LNCaP clone FGC (cell line): ENCODE measurements around the gene SDC4.
"Not testable (repeated sequence)": the region's sequence is repeated elsewhere in the genome, so short reads cannot be mapped to it uniquely, and the experiment has no call there.

ENCODE experiments used
- DNase-seq: peaks from one replicate; pipeline ENCODE4 v3.0.0-alpha.2; 2011; ENCODE audit warnings: low read depth
- H3K4me3 ChIP-seq: 2 replicates; pipeline ENCODE4 v1.5.1; 2011; ENCODE audit warnings: mild to moderate bottlenecking, low read depth, low read length, control low read depth
- CTCF ChIP-seq: IDR thresholded peaks from 2 replicates; pipeline ENCODE4 v1.5.1; 2012; ENCODE audit warnings: mild to moderate bottlenecking; ENCODE audit not compliant: control insufficient read depth, insufficient read depth; ENCODE audit errors: extremely low read depth

The SDC4 gene

GRCh38 chr20:45358282-45359068, 10.3 kb upstream of the SDC4 start:
- no peak for TF ChIP-seq CTCF
- H3K4me3 ChIP-seq = no peak overlapping the region
- no peak for DNase-seq

GRCh38 chr20:45355209-45356084, 7.2 kb upstream of the SDC4 start:
- TF ChIP-seq CTCF = no peak

GRCh38 chr20:45354423-45355208, 6.4 kb upstream of the SDC4 start:
- no peak overlapping the region for H3K4me3 ChIP-seq
- no peak for TF ChIP-seq CTCF
- DNase-seq = no peak

More at GRCh38 chr20:45355209-45356084, 7.2 kb upstream of the SDC4 start:
- H3K4me3 ChIP-seq = no peak overlapping the region
- DNase-seq = no peak

GRCh38 chr20:45353746-45354145, 5.5 kb upstream of the SDC4 start:
- no peak overlapping the region for H3K4me3 ChIP-seq
- no peak for DNase-seq
- TF ChIP-seq CTCF = no peak

- TF ChIP-seq CTCF = no peak
- no peak overlapping the region for H3K4me3 ChIP-seq
- DNase-seq = no peak
Measured at GRCh38 chr20:45352729-45353128, 4.5 kb upstream of the SDC4 start.

- H3K4me3 ChIP-seq = not testable (repeated sequence)
Measured at GRCh38 chr20:45350795-45351194, 2.6 kb upstream of the SDC4 start.

GRCh38 chr20:45350217-45350616, 2.0 kb upstream of the SDC4 start:
- no peak for TF ChIP-seq CTCF
- H3K4me3 ChIP-seq = no peak overlapping the region
- DNase-seq = no peak

More at GRCh38 chr20:45350795-45351194, 2.6 kb upstream of the SDC4 start:
- DNase-seq = not testable (repeated sequence)
